Neural cell (in vitro differentiated cells): ENCODE results near the gene GATB. TPM values are rescaled to one million over a fixed set of nuclear protein-coding genes. Genes with fewer than 3 reads are reported as not detected.
A peak's percentile ranks its signal among the peaks of the same experiment; 100 is the strongest.

ENCODE experiments used
- H2AFZ ChIP-seq: fragments of 200-600, 300-800 bp; sonication (generic), shearing (Covaris generic); 2 replicates; pipeline ENCODE4 v1.6.0; 2014; ENCODE audit warnings: low read depth, mild to moderate bottlenecking, antibody characterized with exemption, low read length, moderate library complexity
- H3F3A ChIP-seq: fragments of 200-600 bp; shearing (Covaris generic); 2 replicates; pipeline ENCODE4 v1.6.1; 2016; ENCODE audit warnings: mild to moderate bottlenecking, moderate library complexity, mixed read lengths, antibody characterized with exemption, low read length; ENCODE audit not compliant: insufficient read depth, poor library complexity, severe bottlenecking
- H3K27ac ChIP-seq: fragments of 200-600, 300-800 bp; sonication (generic), shearing (Covaris generic); 2 replicates; pipeline ENCODE4 v1.5.1; 2014; ENCODE audit warnings: mild to moderate bottlenecking, low read length, moderate library complexity
- H3K27me3 ChIP-seq: fragments of 300-800, 200-600 bp; sonication (generic), shearing (Covaris generic); 2 replicates; pipeline ENCODE4 v1.6.0; 2014; ENCODE audit warnings: mild to moderate bottlenecking, low read depth, low read length, moderate library complexity; ENCODE audit not compliant: insufficient read depth
- H3K36me3 ChIP-seq: fragments of 300-800, 200-600 bp; sonication (generic), shearing (Covaris generic); 2 replicates; pipeline ENCODE4 v1.5.1; 2014; ENCODE audit warnings: mild to moderate bottlenecking, antibody characterized with exemption, low read length, moderate library complexity; ENCODE audit not compliant: insufficient read depth
- H3K4me2 ChIP-seq: fragments of 300-800, 200-600 bp; sonication (generic), shearing (Covaris generic); 2 replicates; pipeline ENCODE4 v1.6.0; 2014; ENCODE audit warnings: mild to moderate bottlenecking, low read length
- H3K4me3 ChIP-seq: fragments of 300-800, 200-600 bp; sonication (generic), shearing (Covaris generic); 2 replicates; pipeline ENCODE4 v1.5.1; 2014; ENCODE audit warnings: mild to moderate bottlenecking, low read length, moderate library complexity
- H3K79me2 ChIP-seq: fragments of 200-600 bp; shearing (Covaris generic); replicated peaks from 2 replicates; pipeline ENCODE4 v1.6.0; 2014; ENCODE audit warnings: mild to moderate bottlenecking, low read length, moderate library complexity; ENCODE audit not compliant: insufficient read depth
- H3K9ac ChIP-seq: fragments of 300-800, 200-600 bp; sonication (generic), shearing (Covaris generic); 2 replicates; pipeline ENCODE4 v1.6.1; 2016; ENCODE audit warnings: mild to moderate bottlenecking, low read length, mixed read lengths
- H3K9me2 ChIP-seq: fragments of 200-600 bp; shearing (Covaris generic); 2 replicates; pipeline ENCODE4 v1.6.1; 2016; ENCODE audit warnings: mild to moderate bottlenecking, low read length, mixed read lengths; ENCODE audit not compliant: insufficient read depth
- H3K9me3 ChIP-seq: fragments of 200-600, 300-800 bp; sonication (generic), shearing (Covaris generic); 2 replicates; pipeline ENCODE4 v1.6.1; 2016; ENCODE audit warnings: mild to moderate bottlenecking, mixed run types, low read length, moderate library complexity, mixed read lengths
- H4K20me1 ChIP-seq: fragments of 200-600 bp; shearing (Covaris generic); 2 replicates; pipeline ENCODE4 v1.6.1; 2016; ENCODE audit warnings: mild to moderate bottlenecking, mixed run types; ENCODE audit not compliant: insufficient read depth
- CTCF ChIP-seq: fragments of 450-650 bp; IDR thresholded peaks from 2 replicates; pipeline ENCODE4 v1.5.1; 2014; ENCODE audit warnings: antibody characterized with exemption, mild to moderate bottlenecking, moderate library complexity; ENCODE audit not compliant: poor library complexity, severe bottlenecking
- EP300 ChIP-seq: fragments of 450-650 bp; conservative IDR thresholded peaks from 2 replicates; pipeline ENCODE4 v1.6.1; 2014; ENCODE audit warnings: antibody characterized with exemption, mild to moderate bottlenecking, moderate library complexity; ENCODE audit not compliant: poor library complexity, severe bottlenecking
- EZH2 ChIP-seq: fragments of 200-600, 300-800 bp; shearing (Covaris generic), sonication (generic); IDR thresholded peaks from 2 replicates; pipeline ENCODE4 v1.6.1; 2014; ENCODE audit warnings: antibody characterized with exemption, low read length, borderline replicate concordance, mild to moderate bottlenecking; ENCODE audit not compliant: insufficient read depth, poor library complexity, severe bottlenecking
- MXI1 ChIP-seq: fragments of 450-650 bp; conservative IDR thresholded peaks from 2 replicates; pipeline ENCODE4 v1.6.1; 2014; ENCODE audit warnings: antibody characterized with exemption, mild to moderate bottlenecking; ENCODE audit not compliant: poor library complexity, severe bottlenecking
- POLR2AphosphoS5 ChIP-seq: IDR thresholded peaks from 2 replicates; pipeline ENCODE4 v1.6.1; 2012
- RAD21 ChIP-seq: fragments of 450-650 bp; conservative IDR thresholded peaks from 2 replicates; pipeline ENCODE4 v1.6.1; 2014; ENCODE audit warnings: antibody characterized with exemption, mild to moderate bottlenecking, moderate library complexity
- REST ChIP-seq: IDR thresholded peaks from 2 replicates; pipeline ENCODE4 v1.6.1; 2012; ENCODE audit warnings: borderline replicate concordance
- SMC3 ChIP-seq: fragments of 450-650 bp; conservative IDR thresholded peaks from 2 replicates; pipeline ENCODE4 v1.6.1; 2014; ENCODE audit warnings: antibody characterized with exemption, mild to moderate bottlenecking, moderate library complexity; ENCODE audit not compliant: poor library complexity
- TAF1 ChIP-seq: IDR thresholded peaks from 2 replicates; pipeline ENCODE4 v1.6.1; 2012; ENCODE audit warnings: low read depth
- polyA plus RNA-seq: library from polyadenylated mRNA; depleted of rRNA; stranded (reverse); fragments of >200 nt; gene quantifications from 2 replicates; pipeline ENCODE4 v1.2.3, GENCODE V29; 2014

The GATB gene
- polyA plus RNA-seq, 1 donor from 2014 or later = 15.3 TPM

- TF ChIP-seq EP300 (no peak), MXI1 (peak; percentile 31), RAD21 (peak; percentile 16), EZH2 (no peak), POLR2AphosphoS5 (peak; percentile 44), TAF1 (no peak)
These were observed 93.8 kb downstream of the GATB start for GRCh38 chr4:151667048-151667447.

DNA sequence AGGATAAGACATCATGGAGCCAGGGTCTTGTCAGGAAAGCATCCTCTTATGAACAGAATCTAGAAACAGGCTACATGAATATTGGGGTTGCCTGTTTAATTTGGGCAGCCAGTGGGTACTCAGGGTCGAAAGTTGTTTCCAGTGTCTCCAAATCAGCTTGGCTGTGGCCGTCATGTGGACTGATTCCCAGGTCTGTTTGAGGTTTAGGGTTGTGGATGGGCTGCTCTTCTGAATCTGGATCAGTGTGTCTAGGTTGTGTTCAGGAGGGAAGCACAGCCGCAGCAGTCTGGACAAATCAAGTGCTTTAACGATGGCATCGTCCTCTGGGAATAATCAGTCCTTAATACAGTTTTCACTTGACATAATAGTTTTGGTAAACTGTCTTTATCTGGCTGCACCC lies 94.3 kb downstream of the GATB start:
- TF ChIP-seq POLR2AphosphoS5 (no peak), RAD21 (no peak), SMC3 (no peak), EP300 (no peak), EZH2 (no peak), REST (no peak), CTCF (no peak)
- no peak overlapping the region for H3K4me2 ChIP-seq

More at GRCh38 chr4:151667048-151667447, 93.8 kb downstream of the GATB start:
- Histone ChIP-seq H3K4me3 (peak overlapping the region; percentile 15), H3K9me3 (no peaks in the 10 kb centered on the region), H3K9me2 (no peaks in the 10 kb centered on the region), H3F3A (no peaks in the 10 kb centered on the region), H3K27ac (no peak overlapping the region), H2AFZ (no peak overlapping the region), H3K27me3 (no peaks in the 10 kb centered on the region), H3K4me2 (no peak overlapping the region), H4K20me1 (no peaks in the 10 kb centered on the region), H3K79me2 (no peaks in the 10 kb centered on the region), H3K36me3 (no peaks in the 10 kb centered on the region), H3K9ac (no peak overlapping the region)

DNA sequence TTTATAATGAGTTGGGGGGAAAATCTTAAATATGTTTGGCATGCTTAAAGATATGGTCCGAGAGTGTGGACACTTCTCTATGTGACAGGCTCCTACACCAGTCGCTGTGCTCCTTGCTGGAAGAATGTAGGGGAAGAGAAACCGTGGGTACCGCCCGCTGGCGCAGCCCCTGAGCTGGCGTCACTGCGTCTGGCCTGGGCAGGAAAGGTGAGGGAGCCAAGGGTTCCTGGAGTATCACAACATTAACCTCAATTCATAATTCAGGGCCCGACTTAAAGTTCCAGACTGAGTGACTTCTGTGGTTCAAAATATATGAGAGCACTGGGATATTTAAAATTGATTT lies 95.1 kb downstream of the GATB start:
- Histone ChIP-seq H3K9ac (no peak overlapping the region), H3K4me2 (no peak overlapping the region), H3K9me2 (no peaks in the 10 kb centered on the region), H3K9me3 (no peaks in the 10 kb centered on the region), H3K27ac (no peak overlapping the region), H2AFZ (no peak overlapping the region), H3K36me3 (no peaks in the 10 kb centered on the region), H3F3A (no peaks in the 10 kb centered on the region), H3K79me2 (no peaks in the 10 kb centered on the region), H3K4me3 (no peak overlapping the region), H3K27me3 (no peaks in the 10 kb centered on the region), H4K20me1 (no peaks in the 10 kb centered on the region)
- TF ChIP-seq POLR2AphosphoS5 (no peak), RAD21 (no peak), SMC3 (no peak)

More for the DNA sequence above, 94.3 kb downstream of the GATB start:
- Histone ChIP-seq H3K4me3 (peak overlapping the region; percentile 15), H3K36me3 (no peaks in the 10 kb centered on the region), H4K20me1 (no peaks in the 10 kb centered on the region), H3K9me3 (no peaks in the 10 kb centered on the region), H3K27ac (no peak overlapping the region), H3K27me3 (no peaks in the 10 kb centered on the region), H3K79me2 (no peaks in the 10 kb centered on the region), H2AFZ (no peak overlapping the region), H3K9ac (no peak overlapping the region), H3F3A (no peaks in the 10 kb centered on the region), H3K9me2 (no peaks in the 10 kb centered on the region)
